Globus pallidus (tissue), 1 donor: ENCODE results near the gene PPP1R26.

Experiments
- DNase-seq: peaks from one replicate; pipeline ENCODE4 v3.0.0-alpha.2; 2015; ENCODE audit warnings: low spot score

PPP1R26 gene

DNA sequence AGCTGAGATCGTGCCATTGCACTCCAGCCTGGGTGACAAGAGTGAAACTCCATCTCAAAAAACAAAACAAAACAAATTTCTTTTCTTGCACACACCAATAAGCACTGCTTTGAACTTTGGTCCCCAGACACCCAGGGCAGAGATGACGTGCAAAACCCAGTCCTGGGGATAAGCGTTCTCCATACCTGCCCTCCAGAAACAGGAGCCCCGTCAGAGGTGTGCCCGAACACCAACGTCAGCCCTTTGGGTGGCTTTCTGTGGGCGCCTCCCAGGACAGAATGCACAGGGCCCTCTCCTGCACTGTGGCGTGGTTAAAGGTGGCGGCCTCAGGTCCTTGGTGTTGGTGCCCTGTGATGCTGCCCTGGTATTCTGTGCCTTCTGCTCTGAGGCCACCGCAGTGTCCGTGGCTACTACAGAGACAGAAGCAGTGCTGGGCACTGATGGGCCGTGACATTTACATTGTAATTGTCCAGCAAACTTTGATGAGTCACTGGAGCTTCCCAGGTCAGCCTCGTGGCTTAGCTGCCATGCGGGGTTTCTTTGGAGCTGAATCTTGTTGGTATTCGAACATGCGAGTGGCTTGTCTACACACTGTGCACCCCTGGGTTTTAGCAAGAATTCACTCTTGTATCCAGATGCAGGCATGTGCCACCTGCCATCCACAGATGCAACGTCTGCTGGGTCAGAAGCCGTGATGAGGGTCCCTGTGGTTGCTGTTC is 9.8 kb downstream of the PPP1R26 start:
- DNase-seq: no peak

DNA sequence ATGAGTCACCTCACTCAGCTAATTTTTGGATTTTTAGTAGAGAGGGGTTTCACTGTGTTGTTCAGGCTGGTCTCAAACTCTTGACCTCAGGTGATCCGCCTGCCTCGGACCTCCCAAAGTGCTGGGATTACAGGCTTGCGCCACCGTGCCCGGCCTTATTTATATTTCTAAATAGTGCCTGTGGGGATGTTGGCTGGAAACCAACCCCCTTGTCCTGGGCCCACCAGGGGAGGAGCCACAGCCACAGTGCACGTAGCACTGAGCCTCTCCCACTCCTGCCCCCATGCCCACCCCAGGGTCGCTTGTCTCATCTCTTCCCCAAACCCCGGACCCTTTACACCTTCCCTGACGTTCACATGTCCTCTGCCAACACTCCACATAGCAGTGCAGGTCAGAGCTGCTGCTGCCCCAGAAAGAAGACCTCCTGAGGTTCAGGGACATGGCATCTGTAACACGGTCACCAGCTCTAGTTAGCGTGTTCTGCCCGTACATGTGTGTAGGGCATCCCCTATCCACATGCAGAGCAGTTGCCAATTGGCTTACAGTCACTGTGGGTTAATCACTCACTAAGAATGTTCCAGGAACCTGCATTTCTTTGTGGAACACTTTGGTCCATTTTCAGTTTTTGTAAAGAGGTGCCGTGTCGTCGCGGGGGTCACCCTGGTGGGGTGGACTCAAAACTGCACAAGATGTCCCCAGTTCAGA is 10.7 kb downstream of the PPP1R26 start:
- DNase-seq: no peak

DNA sequence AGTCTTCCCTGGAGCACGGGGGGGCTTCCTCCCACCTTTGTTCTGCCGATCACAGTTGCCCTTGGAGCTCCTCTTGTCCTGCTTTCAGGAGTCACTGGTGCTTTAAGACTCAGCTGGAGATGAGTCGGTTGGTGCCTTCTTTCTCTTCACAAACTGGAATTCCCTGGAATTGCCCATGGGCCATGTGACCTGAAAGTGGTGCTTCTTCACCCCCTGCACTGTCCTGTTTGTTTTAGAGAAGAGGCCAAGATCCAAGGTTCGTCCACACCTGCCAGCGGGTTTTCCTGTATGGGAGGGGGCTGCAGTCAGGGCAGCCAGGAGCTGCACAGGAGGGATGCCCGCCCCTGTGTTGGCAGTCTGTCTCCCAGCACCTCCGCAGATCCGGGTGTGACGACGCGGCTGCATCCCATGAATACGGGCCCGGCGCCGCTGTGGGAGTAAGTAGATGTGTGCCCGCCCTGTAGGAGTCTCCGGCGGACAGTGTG is 11.4 kb downstream of the PPP1R26 start:
- no peak for DNase-seq

DNA sequence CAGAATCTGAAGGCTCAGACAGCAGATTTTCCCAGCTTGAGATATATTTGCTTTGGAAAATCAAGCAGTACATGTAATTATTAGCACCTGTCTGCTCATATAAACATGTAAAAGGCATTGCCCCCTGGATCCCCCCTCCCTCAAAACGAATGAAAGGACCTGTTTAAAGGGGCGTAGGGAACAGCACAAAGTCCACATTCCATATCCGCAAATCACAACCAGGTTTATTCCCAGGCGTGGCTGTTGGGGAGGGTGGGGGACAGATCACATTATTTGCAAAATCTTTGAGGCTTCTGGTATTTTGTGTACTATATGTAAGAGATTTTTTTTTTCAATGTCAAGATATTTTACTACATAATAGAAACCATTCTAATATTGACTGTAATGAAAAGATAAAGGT is 12.2 kb downstream of the PPP1R26 start:
- DNase-seq: no peak

DNA sequence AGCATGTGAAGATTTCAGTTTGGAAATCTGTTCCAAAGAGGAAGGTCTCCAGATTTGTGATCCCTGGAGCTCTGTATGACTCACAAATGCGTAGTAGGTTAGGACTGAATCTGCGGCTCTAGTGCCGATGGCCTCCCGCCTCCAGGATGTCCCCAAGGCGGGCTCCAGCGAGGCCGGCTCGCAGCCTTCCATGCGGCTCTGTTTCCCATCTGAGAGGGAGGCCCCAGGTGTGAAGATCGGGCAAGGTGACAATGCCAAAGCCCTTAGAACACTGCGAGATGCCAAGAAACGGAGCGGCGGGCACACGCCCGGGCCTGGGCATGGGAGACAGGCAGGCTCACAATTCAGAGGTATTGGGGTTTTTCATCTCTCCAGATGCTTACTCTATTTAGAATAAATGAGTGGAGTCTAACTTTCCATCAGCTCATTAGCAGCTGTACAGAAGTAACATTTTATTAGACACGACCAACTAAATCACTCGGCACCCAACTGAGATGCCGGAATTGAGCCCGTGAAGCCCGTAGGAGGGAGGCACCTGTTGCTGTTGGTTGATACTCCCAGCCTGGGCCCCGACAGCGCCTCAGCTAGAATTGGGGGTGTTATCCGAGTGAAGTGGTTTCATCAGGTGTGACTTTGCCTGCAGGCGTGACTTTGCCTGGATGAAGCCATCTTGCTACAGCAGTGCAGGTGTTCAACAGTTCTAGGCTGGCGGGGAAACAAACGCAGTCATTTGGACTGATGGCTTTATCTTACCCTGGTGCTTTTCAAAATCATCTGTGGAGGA is 13.5 kb downstream of the PPP1R26 start:
- DNase-seq: no peak

DNA sequence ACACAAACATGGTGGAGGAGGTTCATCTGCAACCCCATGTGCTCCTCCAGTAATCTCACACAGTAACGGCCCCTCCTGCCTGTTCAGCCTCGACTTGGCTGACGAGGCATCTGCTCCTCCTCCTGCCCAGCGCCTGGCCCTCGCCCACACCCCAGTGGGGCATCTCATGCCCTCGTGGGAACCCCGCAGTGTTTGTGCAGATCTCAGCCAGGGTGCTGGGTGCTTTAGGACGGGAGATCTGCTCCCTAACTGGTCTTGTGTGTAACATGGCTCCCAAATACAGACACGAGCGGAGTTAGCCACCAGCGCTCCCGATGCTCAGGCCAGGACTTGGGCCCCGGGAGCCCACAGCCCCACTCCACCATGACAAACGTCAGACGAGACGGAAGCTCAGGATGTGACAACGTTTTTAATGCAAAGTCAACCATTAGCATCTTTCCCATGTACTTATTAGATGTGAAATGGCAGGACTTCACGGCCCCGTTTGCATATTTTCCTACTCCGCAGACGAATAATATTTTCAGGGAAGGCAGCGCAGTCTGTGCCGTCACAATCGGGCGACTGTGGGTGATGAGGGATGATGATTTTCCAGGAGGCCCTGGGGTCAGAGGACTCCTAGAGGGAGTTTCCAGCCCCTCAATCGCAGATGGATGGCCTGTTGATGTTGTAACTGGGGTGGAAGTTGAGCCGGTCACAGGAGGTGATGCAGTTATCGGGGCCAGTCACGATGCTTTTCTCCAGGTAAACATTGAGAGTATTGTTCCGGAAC is 15.4 kb downstream of the PPP1R26 start:
- DNase-seq: no peak

DNA sequence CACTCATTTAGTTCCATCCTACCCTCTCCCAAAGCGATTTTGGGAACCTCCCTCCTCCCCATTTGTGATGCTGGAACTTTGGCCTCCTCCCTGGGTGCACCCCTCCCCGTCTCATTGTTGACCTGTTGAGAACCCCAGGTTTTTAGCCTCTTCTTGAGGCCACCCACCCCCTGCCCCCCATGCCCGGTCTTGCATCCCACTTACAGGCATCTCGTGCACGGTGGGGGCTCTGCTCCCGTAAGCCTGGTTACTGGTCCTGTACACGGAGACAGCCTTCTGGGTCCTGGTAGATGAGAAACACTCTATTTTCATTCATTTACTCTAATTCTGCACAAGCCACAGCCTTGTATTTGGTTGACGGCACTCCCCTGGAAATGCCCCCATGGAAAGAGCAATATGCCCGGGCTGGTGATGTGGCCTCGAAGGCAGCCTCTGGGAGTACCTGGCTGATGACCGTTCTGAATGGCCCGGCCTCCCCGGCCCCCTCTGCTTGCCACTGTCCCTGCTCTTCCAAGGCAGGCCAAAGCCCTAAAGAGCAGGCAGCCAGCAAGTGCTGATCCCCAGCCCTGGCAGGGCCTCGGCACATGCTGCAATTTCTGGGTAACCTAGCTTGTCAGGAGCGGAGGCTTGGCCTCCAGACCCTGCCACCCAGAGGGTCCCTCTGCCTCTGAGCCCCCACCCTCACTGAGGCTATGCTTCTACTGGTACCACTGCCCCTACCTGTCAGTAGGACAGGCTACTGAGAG is 19.0 kb downstream of the PPP1R26 start:
- no peak for DNase-seq

DNA sequence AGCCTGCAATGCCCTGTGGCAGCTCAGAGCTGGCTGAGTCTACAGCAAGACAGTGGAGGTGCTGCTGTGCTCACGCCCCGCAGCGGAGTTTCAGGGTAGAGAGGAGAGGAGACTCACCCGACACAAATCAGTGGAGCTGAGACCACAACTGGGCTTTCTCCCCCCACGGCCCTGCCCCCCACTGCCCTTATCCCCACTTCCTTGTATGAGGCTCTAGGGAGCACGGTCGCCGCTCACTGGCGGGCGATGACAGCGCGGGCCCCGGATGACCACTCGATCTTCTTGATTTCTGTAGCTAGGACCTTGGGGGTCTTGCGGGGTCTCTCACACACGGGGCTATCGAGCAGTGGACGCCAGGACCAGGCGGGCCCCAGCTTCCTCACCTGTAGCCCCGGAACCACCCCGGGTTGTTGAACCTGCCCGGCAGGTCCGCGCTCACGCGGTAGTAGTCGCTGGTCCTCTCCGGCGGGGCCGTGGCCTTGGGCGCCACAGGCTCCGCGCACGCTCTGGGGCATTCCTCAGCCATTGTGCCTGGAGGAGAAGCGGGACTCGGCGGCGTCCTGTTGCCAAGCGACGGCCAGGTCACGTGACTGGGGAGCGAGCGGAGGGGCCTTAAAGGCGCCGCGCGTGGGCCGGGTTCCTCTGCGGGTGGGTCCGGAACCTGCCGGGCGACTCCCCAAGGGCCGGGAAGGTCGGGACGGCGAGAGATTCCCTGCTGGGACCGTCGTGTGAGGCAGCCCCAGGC is 19.9 kb downstream of the PPP1R26 start:
- peak; percentile 89 for DNase-seq

- no peak for DNase-seq
Measured at GRCh38 chr9:135500071-135500524, 20.5 kb downstream of the PPP1R26 start.

DNA sequence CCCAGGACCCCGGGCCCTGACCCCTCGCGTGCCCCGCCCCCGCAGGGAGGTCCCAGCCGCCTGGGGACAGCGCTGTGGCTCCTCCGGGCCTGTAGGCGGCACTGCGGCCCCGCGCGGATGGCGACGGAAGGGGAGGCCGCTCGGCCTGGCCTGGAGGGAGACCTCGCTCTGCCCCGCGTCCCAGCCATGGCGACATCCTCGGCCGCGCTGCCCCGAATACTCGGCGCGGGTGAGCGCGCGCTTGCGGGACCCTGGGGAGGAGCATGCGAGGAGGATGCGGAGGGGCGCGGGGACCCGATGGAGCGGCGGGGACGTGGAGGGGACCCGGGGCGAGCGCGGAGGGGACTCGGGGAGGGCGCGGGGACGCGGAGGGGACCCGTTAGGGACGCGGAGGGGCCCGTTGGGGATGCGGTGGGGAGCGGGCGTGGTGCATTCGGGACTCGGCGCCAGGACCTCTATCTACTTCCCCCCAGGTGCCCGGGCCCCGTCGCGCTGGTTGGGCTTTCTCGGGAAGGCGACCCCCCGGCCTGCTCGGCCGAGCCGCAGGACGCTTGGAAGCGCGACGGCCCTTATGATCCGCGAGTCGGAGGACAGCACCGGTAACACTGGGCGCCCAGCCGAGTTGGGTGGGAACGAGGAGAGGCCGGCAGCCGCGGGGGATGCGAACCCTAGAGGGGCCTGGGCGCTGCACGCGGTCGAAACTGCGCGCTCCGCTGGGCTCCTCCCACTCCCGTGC is 21.1 kb downstream of the PPP1R26 start, which contains the start of gene MRPS2:
Gene MRPS2, plus strand, starts transcription at position 158 of the 736 bp plus-strand sequence. Its CDS starts 29 bp downstream, at position 187.
- peak; percentile 83 for DNase-seq

DNA sequence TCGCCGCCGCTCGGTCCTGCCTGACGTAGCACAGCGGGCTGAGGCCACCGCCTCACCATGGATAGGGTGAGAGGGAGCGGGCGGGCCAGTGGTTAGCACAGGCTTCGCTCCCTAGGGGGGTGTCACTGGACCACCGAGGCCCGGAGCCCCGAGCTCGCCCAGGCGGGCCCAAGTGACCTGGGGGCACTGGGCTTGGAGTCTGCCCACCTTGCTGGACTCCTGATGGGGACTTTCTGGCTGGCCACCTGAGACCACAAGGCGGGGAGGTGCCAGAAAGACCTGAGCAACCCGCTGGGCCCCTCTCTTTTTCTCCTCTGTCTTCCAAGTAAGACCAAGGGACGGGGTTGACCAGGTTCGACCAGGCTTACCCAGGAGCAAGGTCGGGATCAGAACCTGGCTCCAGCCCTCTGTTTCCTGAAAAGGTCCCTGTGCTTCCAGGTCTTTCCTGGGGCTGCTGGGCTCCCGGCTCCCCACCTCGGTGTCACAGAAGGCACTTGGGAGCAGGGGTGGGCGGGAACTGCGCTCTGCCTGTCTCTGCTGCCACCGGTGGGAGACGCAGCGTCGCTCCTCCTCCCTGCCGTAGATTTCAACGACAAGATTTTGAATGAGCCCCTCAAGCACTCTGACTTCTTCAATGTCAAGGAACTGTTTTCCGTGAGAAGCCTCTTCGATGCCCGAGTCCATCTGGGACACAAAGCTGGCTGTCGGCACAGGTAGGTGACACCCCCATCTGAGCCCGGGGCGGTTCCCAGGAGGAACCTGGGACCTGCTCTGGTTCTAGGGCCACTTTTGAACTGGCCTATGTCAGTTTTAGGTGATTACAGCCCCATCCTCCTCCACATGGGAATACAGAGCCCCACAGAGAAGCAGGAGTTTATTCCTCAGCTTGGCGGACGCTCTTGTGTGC is 21.9 kb downstream of the PPP1R26 start:
- DNase-seq: no peak

GRCh38 chr9:135502168-135502872 is 22.7 kb downstream of the PPP1R26 start:
- DNase-seq: no peak

GRCh38 chr9:135502873-135503321 is 23.3 kb downstream of the PPP1R26 start:
- DNase-seq: no peak

GRCh38 chr9:135503371-135504261 is 24.0 kb downstream of the PPP1R26 start:
- no peak for DNase-seq

DNA sequence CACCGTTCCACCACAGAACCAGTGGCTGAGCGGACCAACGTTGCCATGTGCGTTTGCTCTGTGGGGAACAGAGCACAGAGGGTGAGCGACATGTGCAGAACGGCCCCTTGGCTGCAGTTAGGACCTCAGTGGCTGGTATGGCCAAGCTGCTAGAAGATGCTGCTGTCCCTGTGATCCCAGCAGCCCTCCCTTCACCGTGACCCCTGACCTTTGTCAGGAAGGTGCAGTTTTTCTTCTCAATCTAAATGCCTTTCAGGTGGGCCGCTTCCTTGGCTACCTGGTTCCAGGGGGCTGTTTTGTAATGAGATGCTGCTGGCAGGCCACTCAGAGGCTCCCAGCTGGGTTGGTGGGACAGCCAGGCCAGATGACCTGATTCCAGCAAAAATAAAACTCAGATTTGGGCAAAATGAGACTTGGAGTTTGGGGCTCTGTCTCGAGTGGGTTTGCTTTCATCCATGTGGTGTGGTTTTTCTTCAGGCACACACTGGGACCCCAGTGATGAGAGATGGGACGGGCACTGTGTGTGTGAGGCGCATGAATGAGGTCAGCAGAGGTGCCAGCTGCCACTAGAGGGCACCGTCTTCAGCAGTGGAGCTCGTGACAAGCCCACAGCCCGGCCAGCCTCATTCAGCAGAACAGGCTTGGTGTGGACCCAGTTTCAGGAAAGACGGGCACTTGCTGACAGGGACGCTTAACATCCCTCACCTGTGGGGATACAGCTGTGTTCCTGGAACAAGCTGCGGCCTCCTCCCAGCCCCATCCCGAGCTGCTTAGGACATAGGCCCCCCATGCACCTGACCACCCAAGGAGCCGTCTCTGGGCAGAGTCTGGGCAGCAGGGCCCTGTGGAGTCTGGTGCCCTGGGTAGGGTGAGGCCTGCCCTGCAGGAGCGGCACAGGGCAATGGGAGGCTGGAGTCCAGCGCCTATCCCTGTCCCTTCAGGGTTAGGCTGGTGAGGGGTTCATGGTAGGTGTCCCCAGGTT is 25.0 kb downstream of the PPP1R26 start:
- DNase-seq: peak; percentile 47
